HL-60 (cell line): ENCODE results near the gene LSM10.

Experiments
- POLR2AphosphoS5 ChIP-seq: IDR thresholded peaks from 2 replicates; pipeline ENCODE4 v1.6.1; 2012; ENCODE audit warnings: low read depth
- TF ChIP-seq, protein P1 (sequence below): IDR thresholded peaks from one replicate; pipeline ENCODE4 v1.5.1; 2011; ENCODE audit warnings: low read length, control low read depth, inconsistent platforms; ENCODE audit not compliant: insufficient read depth

DNA sequence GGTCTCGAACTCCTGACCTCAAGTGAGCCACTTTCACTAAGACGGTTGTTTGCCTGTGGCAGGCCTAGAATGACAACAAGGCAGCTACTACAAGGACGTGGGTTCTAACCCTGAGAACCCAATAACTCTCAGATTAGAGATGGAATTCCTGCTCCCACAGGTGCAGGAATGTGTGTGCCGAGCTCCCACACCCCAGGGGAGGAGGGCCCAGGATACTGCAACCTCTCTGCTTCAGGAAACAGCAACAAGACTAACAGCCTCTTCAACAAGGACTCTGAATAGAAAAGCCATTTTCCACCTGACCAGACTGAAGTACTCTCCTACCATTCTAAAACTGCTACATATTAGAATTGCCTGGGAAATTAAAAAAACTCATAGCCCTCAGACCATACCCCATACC lies 4.9 kb downstream of the LSM10 start:
- TF ChIP-seq, protein P1, sequence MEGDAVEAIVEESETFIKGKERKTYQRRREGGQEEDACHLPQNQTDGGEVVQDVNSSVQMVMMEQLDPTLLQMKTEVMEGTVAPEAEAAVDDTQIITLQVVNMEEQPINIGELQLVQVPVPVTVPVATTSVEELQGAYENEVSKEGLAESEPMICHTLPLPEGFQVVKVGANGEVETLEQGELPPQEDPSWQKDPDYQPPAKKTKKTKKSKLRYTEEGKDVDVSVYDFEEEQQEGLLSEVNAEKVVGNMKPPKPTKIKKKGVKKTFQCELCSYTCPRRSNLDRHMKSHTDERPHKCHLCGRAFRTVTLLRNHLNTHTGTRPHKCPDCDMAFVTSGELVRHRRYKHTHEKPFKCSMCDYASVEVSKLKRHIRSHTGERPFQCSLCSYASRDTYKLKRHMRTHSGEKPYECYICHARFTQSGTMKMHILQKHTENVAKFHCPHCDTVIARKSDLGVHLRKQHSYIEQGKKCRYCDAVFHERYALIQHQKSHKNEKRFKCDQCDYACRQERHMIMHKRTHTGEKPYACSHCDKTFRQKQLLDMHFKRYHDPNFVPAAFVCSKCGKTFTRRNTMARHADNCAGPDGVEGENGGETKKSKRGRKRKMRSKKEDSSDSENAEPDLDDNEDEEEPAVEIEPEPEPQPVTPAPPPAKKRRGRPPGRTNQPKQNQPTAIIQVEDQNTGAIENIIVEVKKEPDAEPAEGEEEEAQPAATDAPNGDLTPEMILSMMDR = no peak
- TF ChIP-seq POLR2AphosphoS5 = no peak
